Activated CD4-positive, alpha-beta T cell treated with anti-CD3 and anti-CD28 coated beads, Interleukin-2, amount 10 ng/mL, durations not matched to agents 24 days and 14 days (primary cell): ENCODE data around the gene PPP1R26. TPM values are rescaled to one million over a fixed set of nuclear protein-coding genes. Genes with fewer than 3 reads are reported as not detected.
"Not testable (repeated sequence)": the region's sequence is repeated elsewhere in the genome, so short reads cannot be mapped to it uniquely, and the experiment has no call there.

ENCODE experiments used
- DNase-seq: peaks from one replicate; pipeline ENCODE4 v3.0.0; 2022
- H3K27ac Mint-ChIP-seq: one replicate; pipeline ENCODE4 v1.8.0; 2022; ENCODE audit warnings: mild to moderate bottlenecking, mixed read lengths
- H3K27me3 Mint-ChIP-seq: one replicate; pipeline ENCODE4 v1.8.0; 2022; ENCODE audit warnings: mixed read lengths
- H3K36me3 Mint-ChIP-seq: one replicate; pipeline ENCODE4 v1.8.0; 2022; ENCODE audit warnings: low read depth, mild to moderate bottlenecking, mixed read lengths
- H3K4me1 Mint-ChIP-seq: one replicate; pipeline ENCODE4 v1.8.0; 2021; ENCODE audit warnings: mixed read lengths
- H3K4me3 Mint-ChIP-seq: one replicate; pipeline ENCODE4 v1.8.0; 2022; ENCODE audit warnings: mild to moderate bottlenecking, moderate library complexity, mixed read lengths
- H3K9me3 Mint-ChIP-seq: one replicate; pipeline ENCODE4 v1.8.0; 2021; ENCODE audit warnings: mixed read lengths
- intact Hi-C: fragments of 100-400 bp; cut with micrococcal nuclease; formaldehyde crosslinking; loops from one replicate; pipeline ENCODE4 v1.15.1; 2023
- total RNA-seq: library from RNA; stranded (reverse); gene quantifications from 2 replicates; pipeline ENCODE4 v1.2.3, GENCODE V29; 2022

PPP1R26 gene
- 0.69 and 0.82 TPM in 2 replicates for total RNA-seq

- Mint-ChIP-seq H3K4me3 (peak within 1 kb of the TSS; percentile 83), H3K9me3 (no peaks in the 10 kb centered on the region), H3K36me3 (peaks cover 2% of the 10 kb centered on the region), H3K27ac (peak within 1 kb of the TSS; percentile 69), H3K27me3 (peaks cover 51% of the 10 kb centered on the region), H3K4me1 (peaks cover 3% of the 10 kb centered on the region)
- intact Hi-C loops = no loop called here
- no peak for DNase-seq
Observed at GRCh38 chr9:135479469-135480052, at the start of gene PPP1R26. Gene PPP1R26, plus strand, starts transcription at chr9:135479782. Its CDS starts 4,729 bp downstream, at chr9:135484511.

GRCh38 chr9:135437259-135437658 is 42.3 kb upstream of the PPP1R26 start:
- no peak for DNase-seq
- intact Hi-C loops = no loop called here
- peaks cover 4% of the 10 kb centered on the region for H3K9me3 Mint-ChIP-seq
- no peaks in the 10 kb centered on the region for H3K36me3 Mint-ChIP-seq
- no peak overlapping the region for H3K27ac Mint-ChIP-seq
- H3K4me1 Mint-ChIP-seq = no peaks in the 10 kb centered on the region
- no peak overlapping the region for H3K4me3 Mint-ChIP-seq
- H3K27me3 Mint-ChIP-seq = no peaks in the 10 kb centered on the region

DNA sequence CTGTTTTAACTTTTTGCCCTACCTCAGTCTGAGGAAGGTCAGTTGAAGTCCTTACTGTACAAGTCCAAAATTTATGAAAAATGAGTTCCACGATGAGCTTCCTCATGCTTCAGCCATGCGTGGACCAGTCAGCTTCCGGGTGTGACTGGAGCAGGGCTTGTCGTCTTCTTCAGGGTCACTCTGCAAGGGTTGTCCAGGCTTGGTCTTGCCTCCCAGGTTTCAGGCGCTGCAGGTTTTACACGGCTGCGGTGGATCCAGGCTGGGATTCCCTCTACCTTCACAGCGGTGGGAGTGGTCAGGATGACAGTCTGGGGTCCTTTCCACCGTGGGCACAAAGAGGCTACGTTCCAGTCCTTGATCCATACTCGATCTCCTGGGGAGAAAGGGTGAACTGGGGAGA is 41.9 kb upstream of the PPP1R26 start:
- H3K9me3 Mint-ChIP-seq, DNase-seq, H3K4me3 Mint-ChIP-seq, H3K36me3 Mint-ChIP-seq, intact Hi-C loops, H3K4me1 Mint-ChIP-seq, H3K27me3 Mint-ChIP-seq, H3K27ac Mint-ChIP-seq: not testable (repeated sequence)

- intact Hi-C loops, H3K36me3 Mint-ChIP-seq, H3K4me3 Mint-ChIP-seq, H3K9me3 Mint-ChIP-seq, H3K27me3 Mint-ChIP-seq, H3K4me1 Mint-ChIP-seq, H3K27ac Mint-ChIP-seq: not testable (repeated sequence)
- DNase-seq = peak; percentile 67
Observed at GRCh38 chr9:135438581-135439232, 40.9 kb upstream of the PPP1R26 start.

- H3K4me1 Mint-ChIP-seq, intact Hi-C loops, H3K4me3 Mint-ChIP-seq, H3K27me3 Mint-ChIP-seq, H3K27ac Mint-ChIP-seq, DNase-seq, H3K9me3 Mint-ChIP-seq, H3K36me3 Mint-ChIP-seq: not testable (repeated sequence)
Observed at GRCh38 chr9:135439514-135439913, 40.1 kb upstream of the PPP1R26 start.

GRCh38 chr9:135439916-135440315 is 39.7 kb upstream of the PPP1R26 start:
- Mint-ChIP-seq H3K9me3 (peaks cover 4% of the 10 kb centered on the region), H3K36me3 (no peaks in the 10 kb centered on the region), H3K4me1 (no peaks in the 10 kb centered on the region), H3K27me3 (peaks cover 3% of the 10 kb centered on the region), H3K4me3 (no peak overlapping the region), H3K27ac (no peak overlapping the region)
- DNase-seq = no peak
- intact Hi-C loops = no loop called here

GRCh38 chr9:135440620-135441019 is 39.0 kb upstream of the PPP1R26 start:
- Mint-ChIP-seq H3K4me3 (no peak overlapping the region), H3K27ac (no peak overlapping the region), H3K9me3 (peaks cover 4% of the 10 kb centered on the region), H3K36me3 (no peaks in the 10 kb centered on the region), H3K27me3 (peaks cover 3% of the 10 kb centered on the region), H3K4me1 (no peaks in the 10 kb centered on the region)
- intact Hi-C loops = no loop called here
- DNase-seq = no peak

DNA sequence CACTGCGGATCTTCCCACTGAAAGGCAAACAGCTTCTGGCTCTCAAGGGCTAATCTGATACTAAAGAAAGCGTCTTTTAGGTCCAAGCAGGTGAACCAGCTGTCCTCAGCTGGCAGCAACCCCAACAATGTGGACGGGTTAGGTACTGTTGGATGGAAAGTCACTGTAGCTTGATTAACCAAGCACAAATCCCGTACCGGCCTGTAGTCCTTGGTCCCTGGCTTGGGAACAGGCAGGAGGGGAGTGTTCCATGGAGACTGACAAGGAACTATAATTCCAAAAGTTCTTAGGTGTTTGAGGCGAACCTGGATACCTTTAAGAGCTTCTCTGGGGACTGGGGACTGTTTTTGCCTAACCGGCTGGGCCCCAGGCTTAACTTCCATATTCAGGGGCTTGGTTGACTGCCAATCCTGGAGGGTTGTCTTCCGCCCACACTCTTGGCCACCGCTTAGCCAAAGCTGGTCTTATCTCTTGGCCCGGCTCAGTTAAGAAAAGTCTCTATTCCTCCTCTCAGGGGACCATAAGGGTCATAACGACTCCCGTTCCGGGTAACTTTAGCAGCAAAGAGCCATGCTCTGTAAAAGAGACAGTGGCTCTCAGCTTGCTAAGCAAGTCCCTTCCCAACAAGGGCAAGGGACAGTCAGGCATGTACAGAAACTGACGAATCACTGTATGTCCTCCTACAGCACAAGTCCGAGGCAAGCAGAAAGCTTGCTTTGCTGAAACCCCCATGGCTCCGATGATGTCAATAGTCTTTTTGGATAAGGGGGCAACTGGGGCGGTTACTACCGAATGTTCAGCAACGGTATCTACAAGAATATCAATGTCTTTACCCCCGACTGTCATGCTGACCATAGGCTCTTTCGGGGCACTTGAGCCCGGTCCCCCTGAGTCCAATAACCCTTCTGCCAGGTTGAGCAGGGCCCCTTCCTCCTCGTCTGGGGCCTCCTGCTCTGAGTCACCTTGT is 38.2 kb upstream of the PPP1R26 start:
- H3K4me1 Mint-ChIP-seq, H3K36me3 Mint-ChIP-seq, H3K27ac Mint-ChIP-seq, intact Hi-C loops, H3K9me3 Mint-ChIP-seq, H3K27me3 Mint-ChIP-seq, H3K4me3 Mint-ChIP-seq, DNase-seq: not testable (repeated sequence)

GRCh38 chr9:135442075-135442474 is 37.5 kb upstream of the PPP1R26 start:
- DNase-seq = no peak
- peaks cover 3% of the 10 kb centered on the region for H3K27me3 Mint-ChIP-seq
- no peaks in the 10 kb centered on the region for H3K4me1 Mint-ChIP-seq
- no peak overlapping the region for H3K27ac Mint-ChIP-seq
- H3K9me3 Mint-ChIP-seq = no peaks in the 10 kb centered on the region
- no peaks in the 10 kb centered on the region for H3K36me3 Mint-ChIP-seq
- intact Hi-C loops = no loop called here
- no peak overlapping the region for H3K4me3 Mint-ChIP-seq

DNA sequence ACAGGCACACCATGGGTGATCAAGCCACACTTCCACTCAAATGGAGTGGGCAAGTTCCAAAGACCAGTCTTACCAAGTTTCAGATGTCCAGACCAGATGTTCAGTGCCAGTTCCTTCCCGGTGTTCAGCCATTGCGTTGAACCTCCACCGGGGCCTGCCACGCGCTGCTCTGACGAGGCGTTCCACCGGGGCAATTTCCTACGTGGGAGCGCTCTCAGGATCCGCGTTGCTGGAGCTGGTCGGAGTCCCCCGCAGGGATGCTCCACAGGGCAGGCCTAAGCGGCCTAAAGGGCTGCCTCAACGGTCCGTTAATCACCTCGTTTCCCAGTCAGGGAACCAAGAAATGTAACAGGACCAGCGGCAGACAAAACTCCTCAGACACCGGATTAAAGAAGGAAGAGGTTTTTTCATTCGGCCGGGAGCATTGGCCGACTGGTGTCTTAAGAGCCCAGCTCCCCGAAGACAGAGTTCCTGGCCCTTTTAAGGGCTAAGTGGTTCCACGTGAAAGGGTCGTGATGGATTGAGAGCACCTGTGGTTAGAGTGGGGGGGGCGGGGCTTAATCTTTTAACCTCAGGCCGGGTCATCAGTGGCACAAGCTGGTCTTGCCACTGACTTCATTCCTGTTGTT is 35.7 kb upstream of the PPP1R26 start:
- no peak for DNase-seq
- intact Hi-C loops = no loop called here
- H3K4me1 Mint-ChIP-seq = no peaks in the 10 kb centered on the region
- no peaks in the 10 kb centered on the region for H3K9me3 Mint-ChIP-seq
- peaks cover 3% of the 10 kb centered on the region for H3K27me3 Mint-ChIP-seq
- no peak overlapping the region for H3K27ac Mint-ChIP-seq
- H3K4me3 Mint-ChIP-seq = no peak overlapping the region
- H3K36me3 Mint-ChIP-seq = no peaks in the 10 kb centered on the region

DNA sequence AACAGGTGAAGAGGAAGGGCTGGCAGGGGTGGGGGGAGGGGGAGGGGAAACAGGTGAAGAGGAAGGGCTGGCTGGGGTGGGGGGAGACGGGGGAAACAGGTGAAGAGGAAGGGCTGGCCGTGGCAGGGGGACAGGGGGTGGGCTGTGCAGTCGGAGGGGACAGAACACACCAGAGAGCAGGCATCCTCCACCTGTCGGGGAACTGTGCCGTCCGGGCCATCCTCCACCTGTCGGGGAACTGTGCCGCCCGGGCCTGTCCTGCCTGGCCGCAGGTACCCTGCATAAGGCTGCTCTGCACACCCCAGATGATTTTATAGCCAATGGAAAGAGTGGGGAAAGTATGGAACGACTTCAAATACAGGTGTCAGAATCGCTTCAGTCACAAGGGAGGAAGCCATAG is 32.5 kb upstream of the PPP1R26 start:
- intact Hi-C loops = no loop called here
- no peaks in the 10 kb centered on the region for H3K4me1 Mint-ChIP-seq
- no peak overlapping the region for H3K4me3 Mint-ChIP-seq
- H3K27ac Mint-ChIP-seq = no peak overlapping the region
- H3K9me3 Mint-ChIP-seq = no peaks in the 10 kb centered on the region
- H3K27me3 Mint-ChIP-seq = peaks cover 3% of the 10 kb centered on the region
- H3K36me3 Mint-ChIP-seq = no peaks in the 10 kb centered on the region
- DNase-seq = no peak

DNA sequence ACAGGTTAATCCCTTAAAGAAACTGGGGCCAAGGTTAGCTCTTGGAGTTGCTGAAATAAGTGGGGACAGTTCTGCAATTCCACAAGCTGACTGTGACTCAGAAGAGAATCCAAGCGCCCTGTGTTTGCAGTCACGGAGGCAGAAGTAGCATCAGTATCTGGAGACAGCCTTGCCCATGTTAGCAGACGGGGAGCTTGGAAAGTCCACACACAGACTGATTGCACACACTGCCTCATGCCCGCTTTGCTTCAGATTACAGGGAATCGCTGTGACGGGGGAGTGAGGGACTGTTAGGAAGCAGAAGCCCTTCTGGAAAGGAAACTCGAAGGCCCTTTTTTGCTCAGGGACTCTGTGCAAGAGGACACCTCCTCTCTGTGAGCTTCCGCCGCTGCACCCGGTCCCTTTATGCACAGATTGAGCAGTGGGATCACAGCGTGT is 30.9 kb upstream of the PPP1R26 start:
- H3K4me1 Mint-ChIP-seq = no peaks in the 10 kb centered on the region

DNA sequence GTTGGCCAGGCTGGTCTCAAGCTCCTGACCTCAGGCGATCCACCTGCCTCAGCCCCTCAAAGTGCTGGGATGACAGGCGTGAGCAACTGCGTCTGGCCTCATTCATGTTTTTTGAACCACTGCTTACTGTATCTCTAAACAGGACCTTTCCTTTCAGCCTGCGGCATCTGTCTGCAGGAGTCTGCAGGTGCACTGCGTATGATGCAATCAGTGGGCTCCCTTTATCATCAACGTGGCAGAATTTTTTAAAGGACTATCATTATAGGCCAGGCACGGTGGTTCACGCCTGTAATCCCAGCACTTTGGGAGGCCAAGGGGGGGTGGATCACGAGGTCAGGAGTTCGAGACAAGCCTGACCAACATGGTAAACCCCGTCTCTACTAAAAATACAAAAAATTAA is 30.1 kb upstream of the PPP1R26 start:
- H3K27me3 Mint-ChIP-seq, intact Hi-C loops, H3K4me1 Mint-ChIP-seq, H3K27ac Mint-ChIP-seq, H3K36me3 Mint-ChIP-seq, DNase-seq, H3K9me3 Mint-ChIP-seq, H3K4me3 Mint-ChIP-seq: not testable (repeated sequence)

More for the DNA sequence above, 30.9 kb upstream of the PPP1R26 start:
- no peak overlapping the region for H3K4me3 Mint-ChIP-seq
- H3K27ac Mint-ChIP-seq = no peak overlapping the region
- H3K27me3 Mint-ChIP-seq = no peaks in the 10 kb centered on the region
- intact Hi-C loops = no loop called here
- H3K36me3 Mint-ChIP-seq = no peaks in the 10 kb centered on the region
- H3K9me3 Mint-ChIP-seq = no peaks in the 10 kb centered on the region
- DNase-seq = no peak

GRCh38 chr9:135450956-135451355 is 28.6 kb upstream of the PPP1R26 start:
- intact Hi-C loops = no loop called here
- no peaks in the 10 kb centered on the region for H3K27me3 Mint-ChIP-seq
- no peak for DNase-seq
- H3K9me3 Mint-ChIP-seq = no peaks in the 10 kb centered on the region
- H3K4me1 Mint-ChIP-seq = no peaks in the 10 kb centered on the region
- no peak overlapping the region for H3K4me3 Mint-ChIP-seq
- H3K36me3 Mint-ChIP-seq = no peaks in the 10 kb centered on the region
- H3K27ac Mint-ChIP-seq = no peak overlapping the region
